ENCODE results near the gene VKORC1L1. TPM values are rescaled to one million over a fixed set of nuclear protein-coding genes. Genes with fewer than 3 reads are reported as not detected.
"Not testable (repeated sequence)": the region's sequence is repeated elsewhere in the genome, so short reads cannot be mapped to it uniquely, and the experiment has no call there.

VKORC1L1 gene
- total RNA-seq, 1 experiment from 2014 or later, result 29.4 TPM

GRCh38 chr7:65837541-65837956 lies 35.3 kb upstream of the VKORC1L1 start:
- H3T11ph ChIP-seq (ENCODE audit: low read length); H3K4me2 ChIP-seq (ENCODE audit: insufficient read depth, insufficient read length, low read length); H2BK120ac ChIP-seq (ENCODE audit: low read depth, low read length, poor library complexity, severe bottlenecking); H2BK12ac ChIP-seq (ENCODE audit: insufficient read length, low read depth, low read length); H3K27me3 Mint-ChIP-seq (ENCODE audit: low read depth); H2AFZ ChIP-seq (ENCODE audit: low read length); H3K79me2 ChIP-seq (ENCODE audit: insufficient read depth, low read length); H3K23me2 ChIP-seq (ENCODE audit: insufficient read length, low read depth, low read length, poor library complexity, severe bottlenecking); H3K4me1 Mint-ChIP-seq; H4K8ac ChIP-seq (replicated peaks; ENCODE audit: insufficient read length, low read depth, low read length); H2BK5ac ChIP-seq (ENCODE audit: insufficient read length, low read length); H3K79me1 ChIP-seq (ENCODE audit: insufficient read depth, low read depth, low read length, poor library complexity, severe bottlenecking); H3K14ac ChIP-seq (ENCODE audit: insufficient read depth, low read length); H4K5ac ChIP-seq (ENCODE audit: insufficient read length, low read depth, low read length); H3K56ac ChIP-seq (ENCODE audit: insufficient read length, low read depth, low read length); H3K9ac ChIP-seq (ENCODE audit: extremely low read depth, insufficient read length, low read length); H2AK5ac ChIP-seq (ENCODE audit: insufficient read length, low read length); H4K91ac ChIP-seq (ENCODE audit: insufficient read length, low read depth, low read length); H3K4me1 ChIP-seq (ENCODE audit: insufficient read depth, low read length); H3K18ac ChIP-seq (ENCODE audit: insufficient read length, low read depth, low read length); H3K23ac ChIP-seq (ENCODE audit: insufficient read length, low read depth, low read length); H3K27ac ChIP-seq (ENCODE audit: insufficient read length, low read depth, low read length); H3K4ac ChIP-seq (ENCODE audit: low read depth, low read length); H3K9me3 Mint-ChIP-seq; H2BK15ac ChIP-seq (ENCODE audit: low read depth, low read length); H2BK20ac ChIP-seq (ENCODE audit: low read depth, low read length, poor library complexity, severe bottlenecking); H3K9me3 ChIP-seq (ENCODE audit: control insufficient read depth, low read depth, low read length); H3K27me3 ChIP-seq (ENCODE audit: insufficient read depth, low read length); H4K20me1 ChIP-seq (ENCODE audit: control insufficient read depth, insufficient read depth, insufficient read length); H3K4me3 Mint-ChIP-seq; H3K36me3 Mint-ChIP-seq (ENCODE audit: insufficient read depth in 1 of 3, low read depth in 3 of 3): not testable (repeated sequence)
- no CpG with 5 or more reads among the region's 5 CpGs for WGBS (ENCODE audit: extremely low coverage, insufficient read length, low lambda C conversion rate)
- peak overlapping the region in 1 of 3 experiments; percentile 68; a peak in 2 of 7 replicates for H3K27ac Mint-ChIP-seq
- peak; percentile 41 for DNase-seq

Data from H9 (cell line).